IPS DF 4.7 (cell line): ENCODE measurements around the gene CREG2.

Source experiments
- DNase-seq: peaks from one replicate; pipeline ENCODE4 v3.0.0-alpha.2; 2013; ENCODE audit warnings: low spot score; ENCODE audit errors: extremely low read depth

CREG2 gene

GRCh38 chr2:101308432-101309210, 78.7 kb downstream of the CREG2 start, which contains the start of gene RNF149:
Gene RNF149, minus strand, starts transcription at chr2:101308701. Its CDS starts 113 bp downstream, at chr2:101308588.
- no peak for DNase-seq

GRCh38 chr2:101307950-101308431, 79.3 kb downstream of the CREG2 start:
- DNase-seq: no peak

GRCh38 chr2:101307503-101307902, 79.8 kb downstream of the CREG2 start:
- DNase-seq: no peak

- DNase-seq: no peak
These were observed 80.9 kb downstream of the CREG2 start for GRCh38 chr2:101306410-101306809.

GRCh38 chr2:101305492-101306078, 81.7 kb downstream of the CREG2 start:
- DNase-seq: no peak

- no peak for DNase-seq
These were observed 82.3 kb downstream of the CREG2 start for GRCh38 chr2:101305035-101305434.

GRCh38 chr2:101303688-101304087, 83.6 kb downstream of the CREG2 start:
- DNase-seq: no peak

GRCh38 chr2:101302016-101302415, 85.3 kb downstream of the CREG2 start:
- no peak for DNase-seq

GRCh38 chr2:101300836-101301235, 86.5 kb downstream of the CREG2 start:
- no peak for DNase-seq

- DNase-seq: no peak
These were observed 87.1 kb downstream of the CREG2 start for GRCh38 chr2:101300164-101300563.

- no peak for DNase-seq
These were observed 87.7 kb downstream of the CREG2 start for GRCh38 chr2:101299604-101300003.

GRCh38 chr2:101297383-101297782, 89.9 kb downstream of the CREG2 start:
- no peak for DNase-seq

GRCh38 chr2:101296371-101296770, 90.9 kb downstream of the CREG2 start:
- no peak for DNase-seq

GRCh38 chr2:101295895-101296294, 91.4 kb downstream of the CREG2 start:
- no peak for DNase-seq
